Nucleus accumbens (tissue), 56 donors: ENCODE data around the gene ABHD2.

Source experiments
- DNase-seq, 56 donors: peaks; one replicate each; lab custom pipeline; 2025; lab: John Stamatoyannopoulos, UW

Gene ABHD2

DNA sequence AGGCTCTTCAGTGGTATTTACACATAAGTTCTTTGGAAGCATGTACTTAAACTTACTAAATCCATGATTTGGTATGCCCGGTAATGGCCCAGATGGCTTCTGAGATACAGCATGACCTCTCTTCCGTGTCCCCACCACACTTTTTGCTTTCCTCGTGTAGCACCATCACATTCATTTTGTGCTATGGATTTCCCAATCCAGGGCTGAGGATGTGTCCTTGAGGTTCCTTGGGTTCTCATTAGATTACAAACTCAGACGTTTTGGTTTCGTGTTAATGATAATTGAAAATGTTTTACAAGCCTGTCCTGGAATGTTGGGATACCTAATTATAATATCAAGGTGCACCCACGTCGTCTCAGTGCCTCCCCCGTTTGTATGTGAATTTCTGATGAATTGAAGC lies 7.3 kb downstream of the ABHD2 start:
- no peak for DNase-seq

DNA sequence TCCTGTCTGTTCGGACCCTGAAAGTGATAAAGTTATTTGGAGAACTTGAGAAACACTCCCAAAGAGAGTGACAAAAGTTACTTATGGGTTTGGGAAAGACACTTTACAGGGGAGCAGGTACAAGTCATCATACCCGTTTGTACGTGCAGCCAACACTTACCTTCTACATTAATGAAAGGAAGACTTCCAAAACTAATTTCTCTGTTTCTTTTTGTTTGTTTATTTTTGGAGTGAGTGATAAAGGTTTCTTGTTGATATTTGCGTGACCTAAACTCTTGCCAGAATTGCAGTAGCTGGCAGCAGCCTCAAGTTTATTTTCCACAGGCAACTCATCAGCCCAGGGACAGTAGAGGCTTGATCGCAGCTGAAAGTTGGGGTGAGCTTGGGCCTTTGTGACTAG lies 8.4 kb downstream of the ABHD2 start:
- peak in 4 of 56 donors; percentile 3 to 45 (median 16) for DNase-seq

DNA sequence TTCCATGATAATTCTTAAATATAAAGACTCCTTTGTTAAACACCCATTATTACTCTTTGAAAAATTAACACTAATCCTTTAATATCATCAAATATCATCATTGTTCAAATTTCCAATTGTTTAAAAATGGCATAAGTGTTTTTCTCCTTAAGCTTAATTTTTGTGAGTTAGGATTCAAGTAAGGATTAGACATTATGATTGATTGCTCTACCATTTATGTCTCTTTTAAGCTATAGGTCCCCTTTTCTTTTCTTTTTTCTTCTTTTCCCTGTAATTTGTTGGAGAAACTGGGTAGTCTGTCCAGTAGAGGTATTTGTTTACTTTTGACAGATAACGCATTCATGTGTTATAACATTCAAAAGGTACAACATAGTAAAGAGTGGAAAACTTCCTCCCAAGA lies 9.1 kb downstream of the ABHD2 start:
- no peak for DNase-seq

DNA sequence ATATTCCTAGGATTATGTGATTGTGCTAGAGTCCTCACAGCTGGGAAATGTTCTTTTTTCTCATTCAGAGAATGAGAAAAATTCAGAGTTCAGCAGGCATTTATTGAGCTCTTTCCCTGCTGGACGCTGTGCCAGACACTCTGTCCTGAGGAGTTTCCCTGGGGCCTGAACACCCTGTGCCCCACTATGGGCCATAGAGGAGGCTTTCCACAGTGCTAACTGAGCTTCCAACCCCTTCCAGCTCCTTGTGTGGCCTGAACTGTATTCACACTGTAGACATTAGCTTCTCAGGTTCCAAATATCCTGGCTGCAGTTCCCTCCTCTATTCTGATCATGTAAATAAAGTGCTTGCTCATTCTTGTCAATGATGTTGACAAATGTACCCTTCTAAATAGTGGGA lies 10.0 kb downstream of the ABHD2 start:
- peak in 2 of 56 donors; percentile 8 to 21 for DNase-seq

DNA sequence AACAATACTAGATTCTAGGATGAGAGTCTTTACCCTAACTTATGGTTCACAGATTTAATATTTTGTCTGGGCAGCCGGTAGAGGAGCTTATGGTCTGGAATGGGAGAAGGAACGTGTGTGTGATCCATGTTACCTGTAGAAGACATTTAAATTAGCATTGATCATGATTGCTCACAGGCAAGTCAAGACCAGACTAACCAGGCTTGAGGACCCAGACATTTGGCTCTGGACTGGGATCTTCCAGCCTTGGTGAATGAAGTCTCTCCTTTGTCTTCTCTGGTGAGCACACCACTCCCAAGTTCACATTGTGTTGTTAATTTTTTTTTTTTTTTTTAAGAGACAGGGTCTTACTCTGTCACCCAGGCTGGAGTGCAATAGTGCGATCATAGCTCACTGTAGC lies 11.7 kb downstream of the ABHD2 start:
- DNase-seq = no peak

DNA sequence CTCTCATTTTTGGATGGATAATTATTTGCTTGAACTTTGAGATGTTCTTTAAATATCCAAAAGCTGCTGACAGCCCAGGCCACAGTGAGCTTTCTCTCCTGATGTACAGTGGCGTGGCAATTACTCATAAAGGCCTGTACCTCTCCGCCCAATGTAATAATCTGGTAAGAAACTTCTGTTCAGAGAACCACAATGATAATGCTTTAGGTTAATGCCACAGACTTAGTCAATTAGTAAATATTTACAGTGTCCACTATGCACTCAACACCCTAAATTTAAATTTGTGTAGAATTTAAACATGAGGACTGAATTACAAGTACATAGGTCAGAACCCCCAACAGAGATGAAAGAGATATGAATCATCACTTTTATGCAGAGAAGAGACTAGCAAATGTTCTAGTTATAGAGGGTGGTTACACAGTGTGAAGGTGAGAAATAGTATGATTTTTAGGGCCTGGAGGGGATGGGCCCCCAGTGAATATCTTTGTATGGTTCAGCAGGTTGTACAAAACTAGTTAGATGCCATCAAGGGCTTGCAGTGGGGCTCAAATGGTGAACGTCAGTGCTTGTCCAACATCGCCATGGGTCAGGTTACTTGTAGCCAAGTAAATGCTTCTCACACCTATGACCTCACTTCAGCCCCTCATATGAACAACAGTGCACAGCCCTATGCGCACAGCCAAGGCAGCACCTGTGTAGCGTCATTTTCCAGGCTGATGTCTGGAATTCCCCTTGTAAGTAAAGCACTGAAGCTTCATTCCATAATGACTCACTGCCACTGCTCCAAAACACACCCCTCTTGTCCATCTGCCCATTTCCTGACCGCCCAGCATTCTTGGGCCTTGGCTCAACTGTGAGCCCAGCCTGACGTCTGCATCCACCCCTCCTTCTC lies 13.3 kb downstream of the ABHD2 start:
- peak in 2 of 56 donors; percentile 24 to 60 for DNase-seq

DNA sequence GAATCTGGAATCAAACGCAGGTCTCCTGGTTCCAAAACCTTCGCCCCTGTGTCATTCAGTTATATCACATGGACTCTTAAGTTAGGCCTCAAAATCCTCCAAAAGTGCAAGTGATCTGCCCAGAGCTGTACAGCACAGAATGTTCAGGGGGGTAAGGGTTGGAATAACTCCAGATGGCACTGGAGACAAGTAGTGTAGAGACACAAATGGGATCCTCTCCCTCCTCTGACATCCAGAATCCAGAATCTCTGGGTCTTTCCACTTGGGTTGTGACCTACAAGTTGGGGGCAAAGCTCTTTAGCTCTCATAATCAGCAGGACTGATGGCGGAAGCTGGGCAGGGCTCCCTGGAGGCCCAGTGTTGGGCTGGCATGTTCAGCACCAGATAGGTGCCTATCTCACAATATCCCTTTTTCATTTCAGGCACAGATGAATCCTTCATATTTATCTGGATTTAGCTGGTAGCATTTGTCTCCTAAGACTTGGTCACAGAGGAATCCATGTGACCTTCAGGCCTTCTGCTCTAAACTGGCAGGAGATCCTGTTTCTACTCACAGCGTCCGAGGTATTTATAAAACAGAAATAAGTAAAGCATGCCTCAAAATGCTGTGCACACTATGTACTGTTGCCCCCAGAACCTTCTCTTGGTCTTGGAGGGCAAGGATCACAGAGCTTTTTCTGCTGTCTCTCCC lies 15.4 kb downstream of the ABHD2 start:
- DNase-seq = no peak

DNA sequence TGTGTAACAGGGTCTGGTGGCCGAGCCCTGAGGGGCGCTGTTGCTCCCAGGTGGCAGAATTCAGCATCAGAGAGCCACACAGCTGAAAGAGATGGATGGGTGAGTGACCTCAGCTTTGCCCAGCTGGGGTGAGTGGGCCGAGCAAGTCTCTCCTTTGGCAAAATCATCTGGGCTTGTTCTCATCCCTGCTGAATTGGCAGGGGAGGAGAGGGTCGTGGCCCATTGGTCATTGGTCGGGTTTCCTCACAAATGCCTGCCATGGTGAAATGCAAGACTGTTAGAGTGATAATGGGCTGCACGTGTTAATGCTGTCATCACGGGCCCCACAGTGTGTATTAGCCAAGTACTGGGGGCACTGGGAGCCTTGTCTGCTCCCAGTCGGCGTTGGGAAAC lies 15.9 kb downstream of the ABHD2 start:
- peak in 10 of 56 donors; percentile 22 to 60 (median 38) for DNase-seq

DNA sequence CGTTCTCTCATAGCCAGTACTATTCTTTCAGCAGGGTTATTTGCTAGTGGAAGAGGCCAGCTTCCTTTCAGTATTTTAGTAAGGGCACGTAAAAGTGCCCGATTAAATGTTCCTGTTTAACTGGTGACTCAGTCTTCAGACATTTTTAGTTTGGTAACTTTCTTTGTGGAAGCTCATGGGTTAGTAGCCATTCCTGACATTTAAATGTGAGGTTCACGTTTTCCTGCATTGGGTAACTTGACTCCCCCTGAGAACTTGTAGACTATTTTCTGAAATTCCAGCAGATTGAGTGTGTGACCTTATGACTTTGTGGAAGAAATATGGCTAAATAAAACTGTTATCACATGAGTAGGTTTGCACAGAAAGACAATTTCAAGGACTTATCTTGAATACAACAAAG lies 16.9 kb downstream of the ABHD2 start:
- DNase-seq = no peak

DNA sequence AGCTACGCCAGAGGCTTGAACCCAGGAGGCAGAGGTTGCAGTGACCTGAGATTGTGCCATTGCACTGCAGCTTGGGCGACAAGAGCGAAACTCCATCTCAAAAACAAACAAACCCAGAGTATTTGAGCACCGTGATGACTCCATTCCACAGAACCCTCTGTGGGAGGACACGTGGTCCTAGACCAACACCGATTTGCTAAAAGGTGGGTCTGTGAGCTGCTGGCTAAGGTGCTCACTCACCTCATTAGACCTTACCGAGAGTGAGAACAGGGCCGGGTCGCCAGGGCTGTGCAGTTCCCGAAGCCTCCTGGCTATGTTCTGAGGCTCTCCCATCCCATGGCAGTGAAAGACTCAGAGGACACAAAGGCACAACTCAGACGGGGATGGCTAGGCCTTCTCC lies 17.9 kb downstream of the ABHD2 start:
- DNase-seq = no peak

DNA sequence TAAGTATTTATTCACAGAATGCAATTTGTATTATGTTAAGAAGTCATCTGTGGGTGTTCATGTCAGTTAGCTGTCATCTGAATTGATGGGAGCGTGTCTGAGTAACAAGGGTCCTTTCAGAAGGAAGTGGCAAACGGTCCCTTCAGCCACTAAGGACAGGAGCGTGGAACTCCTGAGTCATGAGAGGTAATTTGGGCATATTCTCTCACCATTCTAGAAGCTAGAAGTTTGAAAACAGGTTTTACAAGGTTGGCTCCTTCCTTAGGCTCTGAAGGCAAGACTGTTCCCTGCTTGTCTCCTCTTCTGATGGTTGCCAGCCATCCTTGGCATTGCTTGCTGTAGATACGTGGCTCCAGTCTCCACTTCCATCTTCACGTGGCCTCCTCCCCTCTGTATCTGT lies 19.7 kb downstream of the ABHD2 start:
- no peak for DNase-seq

DNA sequence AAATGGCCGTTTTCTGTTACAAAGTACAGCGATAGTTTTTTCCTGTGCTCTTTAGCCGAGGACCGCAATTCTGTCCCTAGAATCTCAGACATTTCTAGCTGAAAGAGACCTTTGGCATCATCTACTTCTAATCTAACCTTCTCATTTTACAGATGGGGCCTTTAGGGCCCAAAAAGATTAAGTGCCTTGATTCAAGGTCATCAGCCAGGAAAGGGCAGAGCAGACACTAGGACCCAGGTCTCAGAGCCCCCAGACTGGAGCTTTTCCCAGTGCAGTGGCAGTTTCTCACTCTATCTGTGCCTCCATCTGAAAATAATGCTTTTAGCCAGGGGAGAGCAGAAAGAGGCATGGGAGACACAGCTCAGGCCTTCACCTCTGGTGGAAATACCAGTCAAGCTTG lies 20.6 kb downstream of the ABHD2 start:
- no peak for DNase-seq

DNA sequence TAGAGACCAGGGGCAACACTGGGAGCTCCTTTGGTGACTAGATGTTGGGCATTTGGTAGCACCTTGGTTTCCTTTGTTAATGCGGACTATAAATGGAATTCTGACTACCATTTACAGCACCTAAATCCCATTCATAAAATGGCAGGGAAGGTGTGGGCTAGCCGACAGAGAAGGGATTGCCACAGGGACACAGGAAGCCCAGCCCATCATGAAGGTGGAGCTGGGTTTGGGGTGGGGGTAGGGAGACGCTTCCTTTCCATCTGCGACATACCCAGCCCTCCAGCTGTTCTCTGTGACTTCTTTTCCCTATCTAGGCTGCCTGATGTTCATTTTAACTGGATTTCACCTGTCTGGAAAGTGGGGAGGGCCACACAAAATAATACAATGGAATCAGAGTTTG lies 21.0 kb downstream of the ABHD2 start:
- DNase-seq = no peak

DNA sequence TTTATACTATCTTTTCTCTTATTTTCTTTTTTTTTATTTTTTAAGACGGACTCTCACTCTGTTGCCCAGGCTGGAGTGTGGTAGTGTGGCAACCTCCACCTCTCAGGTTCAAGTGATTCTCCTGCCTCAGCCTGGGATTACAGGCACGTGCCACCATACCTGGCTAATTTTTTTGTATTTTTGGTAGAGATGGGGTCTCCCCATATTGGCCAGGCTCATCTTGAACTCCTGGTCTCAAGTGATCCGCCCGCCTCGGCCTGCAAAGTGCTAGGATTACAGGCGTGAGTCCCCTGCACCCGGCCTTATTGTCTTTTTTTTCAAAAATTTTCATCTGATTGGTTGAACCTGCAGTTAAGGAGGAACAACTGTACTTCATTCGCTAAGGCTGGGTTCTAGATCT lies 21.8 kb downstream of the ABHD2 start:
- DNase-seq = no peak

DNA sequence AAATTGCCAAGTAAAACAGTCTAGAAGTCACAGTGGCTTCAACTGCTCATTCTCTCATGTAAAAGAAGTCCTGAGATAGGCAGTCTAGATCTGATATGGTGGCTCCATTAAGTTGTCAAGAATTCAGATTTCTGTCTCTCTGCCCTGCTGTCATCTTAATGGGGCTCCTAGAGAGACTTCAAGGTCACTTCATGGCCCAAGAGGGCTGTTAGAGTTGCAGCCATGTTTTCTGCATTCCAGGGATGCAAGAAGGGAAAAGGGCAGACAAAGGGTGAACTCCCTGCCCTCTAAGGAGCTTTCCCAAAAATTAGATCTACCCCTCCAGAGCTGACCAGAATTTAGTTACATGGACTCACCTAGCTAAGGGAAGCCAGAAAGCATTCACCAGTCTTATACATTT lies 23.1 kb downstream of the ABHD2 start:
- DNase-seq = no peak

DNA sequence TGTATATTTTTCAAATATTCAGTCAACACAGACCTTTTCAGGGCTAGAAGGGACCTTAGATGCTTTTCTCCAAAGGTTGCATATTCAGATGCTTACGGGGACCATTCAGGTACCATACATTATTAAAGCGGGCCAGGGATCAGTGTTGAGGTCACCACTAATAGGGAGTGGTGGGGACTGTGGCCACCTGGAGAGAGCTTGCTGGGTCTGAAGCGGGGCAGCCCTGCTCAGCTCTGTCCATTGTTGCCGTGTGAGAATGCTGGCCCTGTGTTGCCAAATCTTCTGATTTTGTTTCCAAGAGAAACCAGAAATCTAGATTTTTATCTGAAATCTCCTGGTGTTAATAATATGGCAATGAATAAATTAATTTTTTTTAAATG lies 23.7 kb downstream of the ABHD2 start:
- DNase-seq = peak in 1 of 56 donors; percentile 58

DNA sequence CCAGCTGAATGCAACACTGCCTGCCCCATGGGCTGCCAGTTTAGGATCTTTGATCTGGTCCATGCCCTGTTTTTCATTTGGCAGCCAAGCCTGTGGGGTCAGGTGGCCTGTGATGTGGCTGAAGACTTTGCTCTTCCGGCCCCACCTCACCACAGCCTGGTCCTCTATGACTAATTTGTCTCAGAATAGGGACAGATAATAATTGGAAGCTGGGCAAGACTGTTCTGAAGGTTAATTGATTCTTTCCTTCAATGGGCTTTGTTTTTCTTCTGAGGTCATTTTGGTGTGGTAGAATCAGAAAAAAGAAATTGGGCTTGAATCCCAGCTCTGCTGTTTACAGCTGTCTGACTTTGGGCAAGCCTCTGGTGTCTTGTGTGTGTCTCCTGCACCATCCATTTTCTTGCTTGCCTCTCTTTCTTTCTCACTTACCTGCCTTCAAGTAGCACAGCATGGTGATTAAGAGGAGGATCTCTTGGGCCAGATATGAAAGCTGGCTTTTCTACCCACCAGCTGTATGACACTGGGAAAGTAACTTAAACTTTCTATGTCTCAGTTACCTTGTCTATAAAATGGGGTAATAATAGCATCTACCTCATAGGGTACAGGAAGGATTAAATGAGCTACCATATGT lies 24.2 kb downstream of the ABHD2 start:
- peak in 22 of 56 donors; percentile 23 to 71 (median 43) for DNase-seq

DNA sequence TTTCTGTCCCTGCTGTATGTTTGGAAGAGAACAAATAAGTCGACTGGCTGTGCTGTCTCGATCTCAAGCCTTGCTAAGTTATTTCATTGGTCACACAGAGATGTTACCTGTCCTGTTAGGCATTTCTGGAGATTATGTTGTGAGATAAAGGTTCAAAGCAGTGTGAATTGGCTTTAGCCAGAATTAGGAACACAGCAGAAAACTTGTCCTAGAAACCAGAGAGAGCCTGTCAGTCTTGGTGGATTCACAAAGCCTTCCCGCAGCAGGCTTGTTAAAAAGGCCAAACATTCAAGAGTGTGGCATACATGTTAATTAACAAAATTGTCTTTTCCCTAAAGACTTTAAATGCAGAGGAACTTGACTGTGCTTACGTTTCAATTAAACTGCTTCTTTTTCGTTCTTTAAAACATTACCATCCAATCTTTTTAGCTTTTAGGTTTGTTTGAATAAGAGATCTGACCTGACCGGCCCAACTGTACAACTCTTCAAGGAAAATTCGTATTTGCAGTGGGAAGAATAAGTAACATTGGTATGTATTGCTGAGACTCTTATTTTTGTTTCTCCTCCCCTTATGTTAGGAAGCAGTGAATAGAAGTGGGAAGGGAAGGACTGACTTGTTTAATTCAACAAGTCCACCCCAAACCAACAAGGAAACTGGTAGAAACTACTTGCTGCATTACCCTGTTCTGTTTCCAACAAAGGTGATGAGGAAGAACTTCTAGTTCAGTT lies 25.2 kb downstream of the ABHD2 start:
- peak in 2 of 56 donors; percentile 17 to 55 for DNase-seq

DNA sequence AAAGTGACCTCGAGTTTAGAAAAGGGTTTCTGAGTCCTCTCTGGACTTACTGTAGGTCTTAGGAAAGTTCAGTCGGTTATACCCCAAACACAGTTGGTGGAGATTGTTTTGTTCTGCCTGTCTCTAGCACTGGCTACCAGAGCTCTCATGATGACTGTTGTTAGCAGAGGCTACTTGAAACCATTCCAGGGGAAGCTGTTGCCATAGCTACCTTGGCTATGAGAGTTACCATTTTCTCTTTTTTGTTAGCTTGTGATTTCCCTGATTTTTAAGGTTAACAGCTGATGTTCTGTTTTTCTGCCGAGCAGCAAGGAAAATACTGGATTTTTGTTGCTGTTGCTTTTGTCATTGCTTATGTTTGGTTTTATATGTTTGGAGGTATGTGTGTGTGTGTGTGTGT lies 26.7 kb downstream of the ABHD2 start:
- DNase-seq = peak in 5 of 56 donors; percentile 14 to 34 (median 32)

DNA sequence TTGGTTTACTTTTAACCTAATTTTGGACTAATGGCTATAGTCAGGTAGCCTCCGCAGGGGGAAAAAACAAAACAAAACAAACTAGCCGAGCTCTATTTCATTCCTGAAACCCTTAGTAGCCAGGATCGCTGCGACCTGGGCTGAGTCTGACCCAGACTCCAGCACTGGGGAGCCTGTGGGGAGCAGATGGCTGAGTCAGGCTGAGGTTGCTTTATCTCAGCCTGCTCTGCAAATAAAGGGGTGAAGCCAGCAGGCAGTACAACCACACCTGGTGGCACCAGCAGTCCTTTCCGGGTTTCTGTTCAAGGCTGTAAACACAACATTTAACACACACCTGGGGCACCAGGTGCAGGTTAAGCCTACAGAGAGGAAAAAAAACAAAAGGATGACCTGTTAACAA lies 27.3 kb downstream of the ABHD2 start:
- no peak for DNase-seq

DNA sequence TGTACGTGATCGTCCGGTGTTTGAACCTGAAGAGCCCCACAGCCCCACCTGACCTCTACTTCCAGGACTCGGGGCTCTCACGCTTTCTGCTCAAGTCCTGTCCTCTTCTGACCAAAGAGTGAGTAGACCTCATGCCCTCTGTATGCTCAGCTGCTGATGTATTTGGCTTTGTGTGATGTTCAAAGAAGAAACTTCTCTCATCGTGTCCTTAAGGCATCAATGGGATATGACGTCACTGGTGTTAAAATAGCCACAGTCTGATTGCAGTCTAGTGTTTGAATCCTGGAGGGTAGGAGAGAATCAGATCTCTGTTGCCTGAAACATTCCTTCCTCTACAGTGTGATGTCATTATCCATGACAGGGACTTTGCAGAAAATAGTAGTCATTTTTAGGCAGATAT lies 28.1 kb downstream of the ABHD2 start:
- no peak for DNase-seq
